ENCODE results near the gene NOTCH2.

DNA sequence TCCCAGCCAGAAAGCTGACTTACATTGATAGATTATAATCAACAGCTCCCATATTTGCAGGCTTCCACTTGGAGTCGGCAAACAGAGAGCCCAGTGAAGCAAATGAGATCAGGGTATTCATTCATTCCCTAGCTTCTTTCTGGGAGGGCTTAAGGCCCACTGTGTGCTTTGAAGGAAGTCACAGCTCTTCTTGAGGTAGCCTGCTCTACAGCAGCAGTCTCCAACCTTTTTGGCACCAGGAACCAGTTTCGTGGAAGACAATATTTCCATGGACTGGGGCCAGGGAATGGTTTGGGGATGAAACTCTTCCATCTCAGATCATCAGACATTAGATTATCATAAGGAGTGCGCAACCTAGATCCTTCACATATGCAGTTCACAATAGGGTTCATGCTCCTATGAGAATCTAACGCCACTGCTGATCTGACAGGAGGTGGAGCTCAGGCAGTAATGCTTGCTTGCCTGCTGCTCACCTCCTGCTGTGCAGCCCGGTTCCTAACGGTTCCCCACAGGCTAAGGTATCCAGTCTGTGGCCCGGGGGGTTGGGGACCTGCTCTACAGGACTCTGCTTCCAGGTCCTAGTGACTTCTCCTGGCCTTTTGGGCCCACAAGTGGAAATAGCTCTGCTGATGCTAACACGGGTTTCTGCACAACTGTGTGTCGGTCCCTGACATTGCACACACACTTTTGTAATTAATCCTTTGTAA is 159.4 kb downstream of the NOTCH2 start:
- no peak for TF ChIP-seq CTCF (optimal IDR thresholded peaks at IDR 0.05 in 1 of 3, IDR thresholded peaks at IDR 0.05 in 1 of 3, conservative IDR thresholded peaks at IDR 0.05 in 1 of 3; ENCODE audit: extremely low read depth in 1 of 3, insufficient read depth in 2 of 3, low read length in 3 of 3)
- no peak for TF ChIP-seq EZH2 (IDR thresholded peaks at IDR 0.05; ENCODE audit: low read length)
